Measurements from ENCODE around the gene ZNRF3.
"Not testable (repeated sequence)": the region's sequence is repeated elsewhere in the genome, so short reads cannot be mapped to it uniquely, and the experiment has no call there.

ZNRF3 gene

DNA sequence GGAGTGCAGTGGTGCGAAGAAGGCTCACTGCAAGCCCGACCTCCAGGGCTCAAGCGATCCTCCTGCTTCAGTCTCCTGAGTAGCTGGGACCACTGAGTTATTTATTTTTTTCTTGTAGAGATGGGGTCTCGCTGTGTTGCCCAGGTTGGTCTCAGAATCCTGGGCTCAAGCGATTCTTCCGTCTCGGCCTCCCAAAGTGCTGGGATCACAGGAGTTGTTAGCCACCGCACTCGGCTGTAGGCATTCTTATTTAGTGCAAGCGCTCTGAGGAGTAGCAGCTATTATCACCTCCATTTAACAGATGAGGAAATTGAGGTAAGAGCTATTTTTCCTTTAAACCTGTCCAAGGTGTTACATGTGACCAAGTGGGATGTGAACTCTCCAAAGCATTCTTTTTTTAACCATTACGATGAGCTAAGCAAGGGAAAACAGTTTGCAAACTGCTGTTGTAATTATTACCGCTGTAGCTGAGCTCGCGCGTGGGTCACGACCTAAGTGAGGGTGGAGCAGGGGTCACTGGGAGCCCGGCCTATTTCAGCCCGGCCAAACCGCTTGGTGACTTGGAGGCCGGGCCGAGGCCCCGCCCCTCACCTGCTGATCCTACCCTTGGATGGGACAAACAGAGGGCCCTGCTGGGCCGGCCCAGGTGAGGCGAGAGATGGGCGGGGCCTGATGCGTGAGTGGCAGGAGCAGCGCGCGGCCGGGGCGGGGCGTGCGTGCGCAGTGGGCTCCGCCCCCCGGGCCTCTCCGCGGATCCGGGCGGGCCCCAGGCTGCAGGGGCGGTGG is 189.0 kb downstream of the ZNRF3 start:
- peak; percentile 91 for DNase-seq

DNA sequence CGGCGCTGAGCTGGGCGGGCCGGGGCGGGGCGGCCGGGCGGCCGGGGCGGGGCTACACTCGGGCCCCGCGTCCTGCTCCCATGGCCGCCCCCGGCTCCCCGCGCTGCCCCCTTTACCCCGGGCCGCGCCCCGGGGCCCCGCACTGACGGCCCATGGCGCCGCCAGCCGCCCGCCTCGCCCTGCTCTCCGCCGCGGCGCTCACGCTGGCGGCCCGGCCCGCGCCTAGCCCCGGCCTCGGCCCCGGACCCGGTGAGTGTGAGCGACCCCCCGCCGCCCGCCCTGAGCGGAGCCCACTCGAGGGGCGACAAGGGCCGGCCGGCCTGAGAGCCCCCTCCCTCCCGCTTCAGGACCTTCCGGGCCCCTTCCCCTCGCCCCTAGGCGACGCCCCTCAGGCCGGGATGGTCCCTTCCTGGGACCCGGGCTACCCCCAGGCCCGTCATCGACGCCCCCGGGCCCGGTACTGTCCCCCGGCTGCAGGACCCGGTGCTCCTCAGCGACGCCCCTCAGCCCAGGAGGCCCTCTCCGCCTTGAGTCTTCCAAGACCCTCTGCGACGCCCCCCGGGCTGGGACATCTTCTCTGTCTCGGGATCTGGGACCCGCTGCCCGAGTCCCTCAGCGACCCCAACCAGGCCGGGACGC is 189.7 kb downstream of the ZNRF3 start, which contains the start of gene KREMEN1:
TSS of gene KREMEN1 (plus strand) at position 57 of the 639 bp plus-strand sequence. CDS start at position 153, 96 bp downstream.
- DNase-seq = no peak

DNA sequence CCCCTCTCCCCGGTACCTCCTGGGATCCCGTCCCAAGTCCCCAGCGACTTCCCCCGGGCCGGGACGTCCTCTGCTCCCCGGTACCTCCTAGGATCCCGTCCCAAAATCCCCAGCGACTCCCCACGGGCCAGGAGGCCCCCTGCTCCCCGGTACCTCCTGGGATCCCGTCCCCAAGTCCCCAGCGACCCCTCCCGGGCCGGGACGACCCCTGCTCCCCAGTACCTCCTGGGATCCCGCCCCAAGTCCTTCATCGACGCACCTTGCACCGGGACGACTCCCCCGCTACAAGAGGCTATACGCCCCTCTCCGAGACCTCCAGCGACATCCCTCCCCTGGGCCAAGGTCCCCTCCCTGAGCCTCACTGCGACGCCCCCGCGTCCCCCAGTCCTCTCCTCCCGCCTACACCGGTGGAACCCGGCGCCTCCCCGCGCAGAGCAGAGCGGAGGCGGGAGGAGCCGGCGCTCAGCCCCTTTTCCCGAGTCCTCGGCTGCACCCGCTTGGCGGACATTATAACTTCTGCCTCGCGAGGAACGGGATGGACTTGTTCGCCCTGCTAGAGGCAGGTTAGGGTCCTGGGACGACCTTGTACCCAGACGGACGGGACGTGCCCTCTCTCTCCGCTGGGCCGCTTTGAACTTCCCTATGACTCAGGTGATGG is 190.4 kb downstream of the ZNRF3 start:
- peak; percentile 32 for DNase-seq

DNA sequence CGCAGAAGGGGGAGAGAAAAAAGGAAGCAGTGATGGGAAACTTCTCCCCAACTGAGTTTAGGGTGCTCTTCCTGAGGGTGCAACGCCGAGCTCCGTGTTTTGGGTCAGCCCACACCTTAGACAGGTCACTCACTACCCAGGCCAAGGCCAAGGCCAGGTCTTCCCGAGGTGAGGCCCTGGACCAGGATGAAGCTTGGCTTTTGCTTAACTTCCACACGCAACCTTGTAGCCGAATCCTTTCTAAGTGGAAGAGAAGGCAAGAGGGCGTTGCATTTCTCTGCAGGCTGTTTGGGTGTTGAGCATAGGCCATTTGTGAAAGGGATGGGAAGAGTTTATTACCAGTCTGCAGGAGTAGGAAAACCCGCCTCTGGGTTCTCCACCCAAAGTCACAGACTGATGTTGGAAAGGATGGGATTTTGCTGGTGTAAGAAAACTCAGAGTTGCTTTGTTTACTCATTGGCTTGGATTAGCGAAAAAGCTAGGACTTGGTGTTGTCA is 191.0 kb downstream of the ZNRF3 start:
- DNase-seq = no peak

DNA sequence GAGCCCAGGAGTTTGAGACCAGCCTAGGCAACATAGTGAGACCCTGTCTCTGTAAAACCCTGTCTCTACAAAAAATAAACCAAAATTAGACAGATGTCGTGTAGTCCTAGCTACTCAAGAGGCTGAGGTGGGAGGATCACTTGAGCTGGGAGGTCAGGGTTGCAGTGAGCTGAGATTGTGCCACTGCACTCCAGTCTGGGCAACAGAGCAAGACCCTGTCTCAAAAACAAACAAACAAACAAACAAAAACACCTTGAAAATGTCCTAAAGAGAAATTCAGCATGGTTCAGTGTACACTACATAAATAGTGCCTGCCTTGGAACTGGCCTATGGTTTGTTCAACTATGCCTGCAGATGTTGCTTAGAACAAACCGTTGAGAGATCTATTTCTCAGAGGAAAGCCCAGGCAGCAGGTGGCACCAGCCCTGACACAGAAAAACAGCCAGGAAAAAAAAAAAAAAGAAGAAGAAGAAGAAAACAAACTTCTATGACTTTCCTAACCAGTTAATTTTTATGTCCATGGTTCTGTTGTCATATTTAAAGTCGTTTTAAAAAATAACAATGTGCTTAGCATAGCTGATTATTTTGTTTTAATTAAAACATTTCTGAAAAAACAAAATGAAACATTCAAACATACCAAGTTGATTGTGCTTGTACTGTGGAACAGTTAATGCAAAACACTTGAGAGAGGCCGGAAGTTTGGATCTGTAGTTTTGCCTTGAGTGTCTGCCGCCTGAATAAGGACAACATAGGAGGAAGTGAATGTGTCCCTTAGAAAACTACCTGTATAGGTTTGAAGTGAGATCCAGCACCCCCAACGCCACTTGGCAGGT is 194.9 kb downstream of the ZNRF3 start:
- DNase-seq = no peak

DNA sequence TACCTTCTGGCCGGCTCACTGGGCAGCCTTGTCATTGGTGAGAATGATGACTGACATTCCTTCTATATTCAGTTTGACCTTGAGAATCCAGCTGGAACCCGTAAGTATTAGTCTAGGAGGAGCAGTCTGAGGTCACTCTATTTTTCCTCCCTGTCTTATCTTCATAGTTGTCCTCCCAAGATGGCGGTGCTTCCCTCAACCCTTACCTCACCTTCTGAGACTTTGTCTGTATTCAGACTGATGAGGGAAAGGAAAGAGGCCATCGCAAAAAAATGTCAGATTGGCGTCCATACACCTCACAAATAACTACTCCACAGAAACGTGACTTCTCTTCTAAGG is 195.5 kb downstream of the ZNRF3 start:
- DNase-seq = no peak

DNA sequence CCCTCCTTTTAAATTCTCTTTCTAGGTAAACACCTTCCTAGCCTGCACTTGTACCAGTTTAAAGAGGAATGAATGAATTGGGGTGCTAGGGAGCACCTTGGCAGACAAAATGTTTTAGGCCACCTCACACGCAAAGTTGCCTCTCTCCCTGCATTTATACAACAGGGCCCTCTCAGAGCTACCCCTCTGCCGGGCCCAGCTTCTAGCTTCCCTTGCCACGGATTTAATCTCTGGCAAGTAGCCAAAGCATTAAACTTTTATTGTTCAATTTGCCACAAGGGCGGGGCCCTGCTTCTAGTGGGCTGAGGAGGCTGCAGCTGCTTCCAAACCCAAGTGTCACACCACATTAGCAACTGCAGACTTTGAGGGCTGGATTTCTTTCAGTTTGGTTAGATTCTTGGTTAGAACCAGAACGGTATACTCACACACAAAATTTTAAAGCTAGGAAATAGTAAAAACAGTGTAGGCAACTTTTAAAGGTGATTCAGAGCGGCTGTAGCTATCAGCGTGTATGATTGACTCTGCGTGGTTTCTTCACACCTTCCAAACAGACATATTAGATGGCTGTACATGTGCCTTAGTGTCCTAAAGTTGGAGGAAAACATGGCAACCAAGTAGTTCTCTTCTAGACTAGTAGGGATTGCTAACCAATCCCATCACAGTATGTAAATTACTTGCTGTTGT is 196.0 kb downstream of the ZNRF3 start:
- DNase-seq = no peak

DNA sequence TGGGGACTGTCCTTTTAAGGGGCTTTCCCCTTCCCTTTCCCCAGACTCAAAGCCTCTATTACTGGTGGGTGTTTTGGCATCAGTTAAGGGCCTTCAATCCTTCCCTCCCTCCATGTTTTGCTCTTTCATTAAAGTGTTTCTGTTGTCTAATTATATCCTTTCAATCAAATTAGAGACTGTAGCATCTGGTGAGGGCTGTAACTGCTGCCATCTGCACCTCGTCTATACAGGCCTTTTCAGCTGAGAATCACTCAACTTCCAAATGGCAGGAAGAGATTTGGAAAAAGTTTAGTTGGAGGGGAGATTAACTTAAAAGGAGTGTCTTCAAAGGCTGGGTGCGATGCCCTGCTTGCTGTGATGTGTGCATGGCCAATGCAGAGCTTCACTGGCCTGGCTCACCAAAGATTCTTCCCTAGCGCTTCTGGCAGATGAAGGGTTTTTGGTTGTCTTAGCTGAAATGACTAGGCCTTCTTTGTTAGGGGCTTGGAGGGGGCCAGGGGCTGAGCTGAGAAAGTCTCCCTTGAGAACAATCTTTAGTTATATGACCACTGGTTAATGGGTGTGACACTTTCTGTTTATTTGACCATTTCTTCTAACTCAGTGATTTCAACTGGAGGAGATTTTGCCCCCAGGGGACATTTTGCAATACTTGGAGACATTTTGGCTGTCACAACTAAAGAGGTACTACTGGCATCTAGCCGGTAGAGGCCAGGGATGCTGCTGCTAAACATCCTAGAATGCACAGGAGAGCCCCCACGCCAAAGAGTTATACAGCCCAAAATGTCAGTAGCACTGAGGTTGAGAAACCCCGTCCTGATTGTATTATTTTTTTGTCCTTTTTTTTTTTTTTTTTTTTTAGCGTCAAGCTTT is 197.0 kb downstream of the ZNRF3 start:
- DNase-seq = no peak

DNA sequence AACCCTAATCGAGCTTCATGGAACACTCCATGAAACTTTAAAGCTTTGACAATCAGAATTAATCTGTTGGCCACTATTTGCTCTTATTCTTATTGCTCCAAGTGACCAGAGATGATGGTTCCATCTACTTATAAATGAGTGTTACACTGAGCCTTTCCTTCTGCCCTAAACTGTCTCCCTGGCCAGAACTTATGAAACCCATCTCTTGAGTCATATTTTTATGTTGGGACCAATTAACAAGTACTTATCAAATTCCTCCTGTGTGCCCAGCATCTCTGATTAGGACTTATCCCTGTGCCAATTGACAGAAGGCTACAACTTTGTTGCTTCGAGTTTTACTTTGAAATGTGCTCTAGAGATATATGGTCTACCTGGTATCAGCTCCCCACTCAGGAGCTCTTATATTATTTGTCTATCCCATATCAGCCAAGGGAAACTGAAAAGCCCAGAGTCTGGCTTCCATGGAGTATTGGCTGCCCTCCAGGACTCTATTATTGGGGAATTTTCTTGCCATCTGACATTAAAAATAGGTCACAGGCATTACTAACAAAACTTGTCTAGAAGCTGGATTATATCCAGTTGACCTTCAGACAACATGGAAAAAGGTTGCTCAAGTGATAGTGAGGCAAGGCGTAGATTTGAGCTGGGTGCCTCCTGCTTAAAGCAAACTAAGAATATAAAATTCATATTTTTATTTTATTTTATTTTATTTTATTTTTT is 198.3 kb downstream of the ZNRF3 start:
- DNase-seq = no peak

DNA sequence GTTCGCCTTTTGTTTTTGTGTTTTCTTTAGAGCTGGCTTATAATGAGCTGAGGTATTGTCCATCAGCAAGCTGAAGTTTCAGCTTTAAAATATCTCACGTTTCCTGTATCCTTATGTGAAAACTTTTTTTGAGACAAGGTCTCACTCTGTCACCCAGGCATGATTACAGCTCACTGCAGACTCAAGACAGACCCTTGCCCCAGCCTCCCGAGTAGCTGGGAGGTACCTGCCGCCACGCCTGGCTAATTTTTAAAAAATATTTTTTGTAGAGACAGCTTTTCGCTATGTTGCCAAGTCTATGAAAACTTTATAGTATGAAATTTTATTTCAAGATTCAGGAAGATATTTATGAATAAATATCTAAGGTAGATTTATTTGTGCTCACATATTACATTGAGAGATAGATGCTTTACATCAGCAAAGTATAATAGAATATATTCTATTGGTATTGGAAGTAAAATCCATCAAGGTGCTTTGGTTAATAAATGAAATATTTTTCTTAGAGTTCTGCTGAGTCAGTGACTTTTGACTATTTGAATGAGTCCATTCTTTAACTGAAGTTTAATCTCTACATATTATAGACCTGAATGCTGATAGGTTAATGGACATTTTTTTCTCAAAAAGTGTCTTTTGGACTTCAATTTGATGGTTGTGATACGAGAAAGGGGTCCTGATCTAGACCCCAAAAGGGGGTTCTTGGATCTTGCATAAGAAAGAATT is 199.6 kb downstream of the ZNRF3 start:
- no peak for DNase-seq

DNA sequence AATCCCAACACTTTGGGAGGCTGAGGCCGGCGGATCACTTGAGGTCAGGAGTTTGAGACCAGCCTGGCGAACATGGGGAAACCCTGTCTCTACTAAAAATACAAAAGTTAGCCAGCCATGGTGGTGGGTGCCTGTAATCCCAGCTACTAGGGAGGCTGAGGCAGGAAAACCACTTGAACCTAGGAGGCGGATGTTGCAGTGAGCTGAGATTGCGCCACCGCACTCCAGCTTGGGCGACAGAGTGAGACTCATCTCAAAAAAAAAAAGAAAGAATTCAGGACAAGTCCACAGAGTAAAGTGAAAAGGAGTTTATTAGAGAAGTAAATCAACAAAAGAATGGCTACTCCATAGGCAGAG is 200.2 kb downstream of the ZNRF3 start:
- DNase-seq = not testable (repeated sequence)

DNA sequence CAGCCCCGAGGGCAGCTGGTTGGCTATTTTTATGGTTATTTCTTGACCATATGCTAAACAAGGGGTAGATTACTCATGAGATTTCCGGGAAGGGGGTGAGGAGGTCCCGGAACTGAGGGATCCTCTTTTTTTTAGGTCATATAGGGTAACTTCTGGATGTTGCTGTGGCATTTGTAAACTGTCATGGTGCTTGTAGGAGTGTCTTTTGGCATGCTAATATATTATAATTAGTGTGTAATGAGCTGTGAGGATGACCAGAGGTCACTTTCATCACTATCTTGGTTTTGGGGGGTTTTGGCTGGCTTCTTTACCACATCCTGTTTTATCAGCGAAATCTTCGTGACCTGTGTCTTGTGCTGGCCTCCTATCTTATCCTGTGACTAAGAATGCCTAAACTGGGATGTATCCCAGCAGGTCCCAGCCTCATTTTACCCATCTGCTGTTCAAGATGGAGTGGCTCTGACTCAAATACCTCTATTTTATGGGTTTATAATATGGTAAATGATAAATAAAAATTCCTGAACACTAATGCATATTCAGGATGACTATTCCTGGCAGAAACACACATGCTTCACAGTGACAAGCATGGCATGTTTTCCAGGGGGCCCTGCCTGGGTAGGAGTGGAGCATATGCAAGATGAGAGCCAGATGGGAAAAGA is 200.7 kb downstream of the ZNRF3 start:
- no peak for DNase-seq

DNA sequence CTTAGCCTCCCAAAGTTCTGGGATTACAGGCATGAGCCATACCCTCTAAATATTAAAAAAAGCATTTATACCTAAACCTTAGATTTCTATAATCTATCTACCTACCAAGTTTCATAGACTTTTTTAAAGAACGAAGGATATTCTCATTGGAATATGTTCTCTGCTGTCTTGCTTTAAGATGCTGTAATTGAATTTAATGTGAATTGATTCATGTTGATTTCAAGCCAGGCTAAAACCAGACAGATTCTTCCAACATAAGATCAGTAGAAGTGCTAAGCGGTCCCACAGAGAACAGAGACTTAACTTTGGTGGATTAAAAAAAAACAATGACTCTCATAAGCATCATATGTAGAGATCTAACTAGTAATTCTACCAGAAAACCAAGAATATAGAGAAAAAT is 203.6 kb downstream of the ZNRF3 start:
- DNase-seq = no peak

DNA sequence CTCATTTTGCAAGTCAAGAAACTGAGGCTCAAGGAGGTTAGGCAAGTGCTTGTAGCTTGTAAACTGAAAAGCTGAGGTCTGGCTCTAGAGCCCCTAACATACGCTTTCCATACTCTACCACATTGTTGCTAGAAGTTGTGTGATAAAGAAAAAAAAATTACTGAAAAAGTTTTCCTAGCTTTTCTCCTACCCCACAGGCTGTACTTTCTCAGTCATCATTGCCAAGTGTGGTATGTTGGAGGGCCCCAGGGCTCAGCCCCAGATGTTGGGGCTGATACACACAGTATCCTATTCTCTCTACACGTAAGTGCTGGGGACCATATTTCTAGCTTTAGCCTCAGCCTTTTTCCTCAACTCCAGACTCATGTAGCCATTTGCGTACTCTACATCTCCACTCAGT is 205.4 kb downstream of the ZNRF3 start:
- no peak for DNase-seq

DNA sequence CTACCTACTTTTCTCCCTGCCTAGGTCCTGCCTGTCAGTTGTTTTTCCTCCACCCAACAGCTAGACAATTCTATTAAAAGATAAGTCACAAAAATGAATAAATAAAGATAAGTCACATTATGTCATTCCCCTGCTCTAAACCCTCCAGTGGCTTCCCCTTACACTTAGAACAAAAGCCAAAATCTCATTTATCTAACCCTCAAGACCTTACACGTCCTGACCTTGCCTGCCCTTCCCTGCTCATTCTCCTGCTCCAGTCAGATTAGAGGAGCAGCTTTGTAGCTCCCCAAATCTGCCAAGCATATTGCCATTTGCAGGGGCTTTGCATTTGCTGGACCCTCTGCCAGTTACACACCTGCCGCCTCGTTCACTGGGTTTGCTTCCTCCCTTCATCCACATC is 206.1 kb downstream of the ZNRF3 start:
- no peak for DNase-seq

DNA sequence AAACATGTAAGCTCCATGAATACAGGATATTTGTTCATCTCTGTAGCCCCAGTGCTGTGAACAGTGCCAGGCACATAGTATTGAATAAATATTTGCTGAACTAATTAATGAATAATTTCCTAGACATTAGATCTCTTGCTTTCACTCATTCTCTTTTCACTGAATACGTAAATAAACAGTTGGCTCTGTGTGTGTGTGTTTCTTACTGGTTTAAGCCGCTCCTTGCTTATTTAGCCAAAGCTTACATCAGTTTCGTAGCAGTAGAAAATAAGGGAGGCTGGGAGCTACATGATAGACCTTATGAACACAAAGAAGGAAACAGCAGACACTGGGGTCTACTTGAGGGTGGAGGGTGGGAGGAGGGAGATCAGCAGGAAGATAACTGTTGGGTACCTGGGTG is 206.7 kb downstream of the ZNRF3 start:
- DNase-seq = no peak

DNA sequence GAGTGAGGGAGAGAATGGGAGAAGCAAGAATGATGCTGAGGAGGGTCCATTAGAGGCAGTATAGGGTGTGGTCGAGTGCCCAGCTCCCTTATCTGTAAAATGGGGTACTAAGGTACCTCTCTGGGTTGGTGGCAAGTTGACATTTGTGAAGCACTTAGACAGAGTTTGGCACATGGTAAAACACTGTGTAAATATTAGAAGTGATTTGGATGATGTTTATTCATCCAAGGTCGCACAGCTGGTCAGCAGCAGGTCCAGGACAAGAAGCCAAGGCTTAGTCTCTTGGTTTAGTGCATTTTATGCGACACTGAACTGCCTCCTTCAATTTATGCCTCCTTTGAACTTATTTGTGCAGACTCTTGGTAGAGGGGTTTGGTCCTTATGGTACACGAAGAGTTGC is 208.9 kb downstream of the ZNRF3 start:
- no peak for DNase-seq

DNA sequence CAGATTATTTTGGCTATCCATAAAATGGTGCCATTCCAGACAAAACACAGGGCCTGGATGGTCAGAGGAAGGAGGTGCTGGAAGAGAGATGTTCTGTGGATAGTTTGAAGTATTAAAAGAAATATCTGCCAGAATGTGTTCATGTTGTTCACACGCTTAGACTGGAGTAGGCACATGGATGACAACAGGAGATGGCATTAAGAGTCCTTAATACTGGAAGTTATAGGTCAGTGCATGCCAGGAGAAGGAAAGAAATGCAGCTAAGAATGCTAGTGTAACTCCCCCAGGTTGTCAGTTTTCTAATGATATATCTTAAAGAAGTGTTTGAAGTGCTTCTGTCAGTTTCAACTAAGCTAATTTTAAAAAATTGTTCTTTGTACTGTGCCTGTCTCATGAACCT is 209.7 kb downstream of the ZNRF3 start:
- no peak for DNase-seq

DNA sequence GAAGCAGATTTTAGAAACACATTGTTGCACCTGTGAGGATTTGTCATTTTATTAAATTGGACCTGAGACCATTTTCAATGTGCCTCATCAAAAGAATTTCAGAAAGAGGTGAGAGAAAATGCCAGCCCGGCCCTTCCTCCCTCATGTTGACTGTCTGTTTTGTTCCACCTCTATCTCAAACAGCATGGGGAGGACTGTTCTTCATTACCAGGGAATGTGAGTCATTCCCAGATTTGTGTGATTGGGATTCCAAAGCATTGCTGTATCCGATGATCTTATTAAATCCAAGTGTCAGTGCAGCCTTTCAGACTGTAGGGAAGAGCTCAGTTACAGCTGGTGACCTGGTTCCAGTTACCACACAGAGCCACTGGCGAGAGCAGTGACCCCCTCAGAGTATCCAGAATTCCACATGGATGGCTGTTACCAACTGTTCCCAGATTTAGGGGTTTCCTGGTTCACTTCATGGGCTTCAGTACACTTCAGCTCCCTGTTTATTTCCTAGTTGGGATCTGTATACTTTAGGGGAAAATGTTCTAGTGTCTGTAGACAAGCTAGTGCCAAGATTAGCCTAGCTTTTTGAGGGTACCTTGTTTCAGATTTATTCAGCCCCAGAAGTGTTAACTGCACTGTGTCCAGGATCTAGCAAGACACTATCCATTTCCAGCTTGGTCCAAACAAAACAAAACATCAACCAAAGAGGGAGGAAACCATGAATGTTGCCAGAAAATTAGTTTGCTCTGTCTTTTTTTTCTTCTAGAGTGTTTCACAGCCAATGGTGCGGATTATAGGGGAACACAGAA is 210.3 kb downstream of the ZNRF3 start:
- no peak for DNase-seq

Data from CD4-positive, alpha-beta T cell treated with Interleukin-17A for 4 hours (primary cell).